HepG2 (cell line): ENCODE measurements around the gene EFNA2. TPM values are rescaled to one million over a fixed set of nuclear protein-coding genes. Genes with fewer than 3 reads are reported as not detected.

ENCODE experiments used
- DNMT3B ChIP-seq: conservative IDR thresholded peaks from 2 replicates; pipeline ENCODE4 v1.6.1; 2016; ENCODE audit warnings: missing biosample characterization, control low read depth
- GMEB2 ChIP-seq: IDR thresholded peaks from 2 replicates; pipeline ENCODE4 v1.6.1; 2016; ENCODE audit warnings: missing biosample characterization, missing genetic modification reagents, low read depth
- IKZF5 ChIP-seq: IDR thresholded peaks from 2 replicates; pipeline ENCODE4 v1.6.1; 2018; ENCODE audit warnings: missing genetic modification reagents, mild to moderate bottlenecking, missing compliant biosample characterization
- KIAA2018 ChIP-seq: sonication (generic); formaldehyde crosslinking; IDR thresholded peaks from 2 replicates; pipeline ENCODE4 v1.5.0; 2020; ENCODE audit warnings: mild to moderate bottlenecking, missing genetic modification reagents, borderline replicate concordance
- PHF20 ChIP-seq: sonication (generic); formaldehyde crosslinking; IDR thresholded peaks from 2 replicates; pipeline ENCODE4 v1.5.0; 2020; ENCODE audit warnings: mild to moderate bottlenecking, missing genetic modification reagents
- PHF5A ChIP-seq: IDR thresholded peaks from one replicate; pipeline ENCODE4 v1.6.1; 2018; ENCODE audit warnings: low read depth, missing genetic modification reagents; ENCODE audit not compliant: unreplicated experiment
- RNF2 ChIP-seq: fragments of 450-650 bp; conservative IDR thresholded peaks from 2 replicates; pipeline ENCODE4 v1.6.1; 2016; ENCODE audit warnings: low read depth
- SETDB1 ChIP-seq: sonication (generic); formaldehyde crosslinking; IDR thresholded peaks from 2 replicates; pipeline ENCODE4 v1.5.1; 2020; ENCODE audit warnings: missing genetic modification reagents, mild to moderate bottlenecking, borderline replicate concordance
- SMARCE1 ChIP-seq: fragments of 450-650 bp; IDR thresholded peaks from 2 replicates; pipeline ENCODE4 v1.6.1; 2017; ENCODE audit warnings: borderline replicate concordance
- SUZ12 ChIP-seq: fragments of 150-350 bp; IDR thresholded peaks from 2 replicates; pipeline ENCODE4 v1.6.1; 2014; ENCODE audit warnings: low read depth, low read length
- ZBTB43 ChIP-seq: sonication (generic); formaldehyde crosslinking; conservative IDR thresholded peaks from 2 replicates; pipeline ENCODE4 v1.4.0; 2020; ENCODE audit warnings: missing genetic modification reagents
- ZC3H13 ChIP-seq: sonication (generic); formaldehyde crosslinking; IDR thresholded peaks from 2 replicates; pipeline ENCODE4 v1.8.1; 2023; ENCODE audit warnings: mild to moderate bottlenecking, missing genetic modification reagents, moderate library complexity
- ZNF138 ChIP-seq: sonication (generic); formaldehyde crosslinking; IDR thresholded peaks from 2 replicates; pipeline ENCODE4 v1.5.0; 2020; ENCODE audit warnings: mild to moderate bottlenecking, low read depth, missing genetic modification reagents
- ZNF143 ChIP-seq: sonication (generic); formaldehyde crosslinking; IDR thresholded peaks from 2 replicates; pipeline ENCODE4 v1.4.0; 2020; ENCODE audit warnings: missing genetic modification reagents
- ZNF543 ChIP-seq: sonication (generic); formaldehyde crosslinking; IDR thresholded peaks from 2 replicates; pipeline ENCODE4 v1.4.0; 2020; ENCODE audit warnings: mild to moderate bottlenecking, missing genetic modification reagents
- ZNF549 ChIP-seq: sonication (generic); formaldehyde crosslinking; IDR thresholded peaks from 2 replicates; pipeline ENCODE4 v1.5.0; 2020; ENCODE audit warnings: missing genetic modification reagents
- ZNF879 ChIP-seq: sonication (generic); formaldehyde crosslinking; IDR thresholded peaks from 2 replicates; pipeline ENCODE4 v1.8.1; 2023; ENCODE audit warnings: missing genetic modification reagents
- polyA plus RNA-seq, 8 experiments: library from polyadenylated mRNA; depleted of rRNA in 3 of 8; stranded (reverse) in 7 of 8; unstranded in 1 of 8; fragments of >200 nt; fragmentation: Illumina TruSeq in 4 of 8; extraction: Trizol in 4 of 8; gene quantifications; 2 replicates each; pipeline versions ENCODE4 v1.2.1 to v1.2.3, GENCODE V29; 2011 to 2016; ENCODE audit warnings: low read depth in 4 of 8, missing spikeins in 1 of 8, mixed read lengths in 1 of 8; ENCODE audit not compliant: insufficient read depth in 1 of 8
- total RNA-seq, 5 experiments: library from RNA; depleted of rRNA; stranded (reverse); fragments of >200 nt; fragmentation: Illumina TruSeq; extraction: Trizol; gene quantifications; 2 replicates each; pipeline ENCODE4 v1.2.3, GENCODE V29; 2016; ENCODE audit warnings: low read depth in 1 of 5

The EFNA2 gene
- total and polyA plus RNA-seq, 2 of the 13 experiments (the other 11 are each of a cell fraction or from before 2014, with no cell fraction given) = 6.0 to 9.9 TPM

- TF ChIP-seq IKZF5 (CRISPR knock-in tag) = peak; percentile 22; the same call in 1 of the 2 replicates
- TF ChIP-seq KIAA2018 (CRISPR knock-in tag) = no peak
- TF ChIP-seq ZC3H13 (CRISPR knock-in tag) = peak; percentile 99
- TF ChIP-seq PHF5A (CRISPR knock-in tag) = peak; percentile 72
- TF ChIP-seq ZNF138 (CRISPR knock-in tag) = 0 out of 2 replicates have a peak, but pooled peaks have one; percentile 38
- no peak for TF ChIP-seq SETDB1 (CRISPR knock-in tag)
- no peak for TF ChIP-seq SMARCE1
- TF ChIP-seq PHF20 (CRISPR knock-in tag) = peak; percentile 89
- no peak for TF ChIP-seq DNMT3B (CRISPR knock-in tag)
- TF ChIP-seq ZNF143 (CRISPR knock-in tag) = peak; percentile 86
- peak; percentile 71; the same call in 1 of the 2 replicates for TF ChIP-seq GMEB2 (CRISPR knock-in tag)
- no peak for TF ChIP-seq ZNF549 (CRISPR knock-in tag)
- peak; percentile 97 for TF ChIP-seq RNF2
- no peak; the same call in 1 of the 2 replicates for TF ChIP-seq ZBTB43 (CRISPR knock-in tag)
- TF ChIP-seq SUZ12 = peak; percentile 52; the same call in 1 of the 2 replicates
- 0 out of 2 replicates have a peak, but pooled peaks have one; percentile 48 for TF ChIP-seq ZNF543 (CRISPR knock-in tag)
- TF ChIP-seq ZNF879 (CRISPR knock-in tag) = peak; percentile 38; the same call in 1 of the 2 replicates
Measured at GRCh38 chr19:1275260-1275975, 10.3 kb upstream of the EFNA2 start, which contains the start of gene FAM174C (continued).
